Measurements from ENCODE around the gene HLA-DMA. TPM values are rescaled to one million over a fixed set of nuclear protein-coding genes. Genes with fewer than 3 reads are reported as not detected.
"Not testable (repeated sequence)": the region's sequence is repeated elsewhere in the genome, so short reads cannot be mapped to it uniquely, and the experiment has no call there.

The HLA-DMA gene
- total RNA-seq, 1 donor from 2014 or later: 387 TPM

DNA sequence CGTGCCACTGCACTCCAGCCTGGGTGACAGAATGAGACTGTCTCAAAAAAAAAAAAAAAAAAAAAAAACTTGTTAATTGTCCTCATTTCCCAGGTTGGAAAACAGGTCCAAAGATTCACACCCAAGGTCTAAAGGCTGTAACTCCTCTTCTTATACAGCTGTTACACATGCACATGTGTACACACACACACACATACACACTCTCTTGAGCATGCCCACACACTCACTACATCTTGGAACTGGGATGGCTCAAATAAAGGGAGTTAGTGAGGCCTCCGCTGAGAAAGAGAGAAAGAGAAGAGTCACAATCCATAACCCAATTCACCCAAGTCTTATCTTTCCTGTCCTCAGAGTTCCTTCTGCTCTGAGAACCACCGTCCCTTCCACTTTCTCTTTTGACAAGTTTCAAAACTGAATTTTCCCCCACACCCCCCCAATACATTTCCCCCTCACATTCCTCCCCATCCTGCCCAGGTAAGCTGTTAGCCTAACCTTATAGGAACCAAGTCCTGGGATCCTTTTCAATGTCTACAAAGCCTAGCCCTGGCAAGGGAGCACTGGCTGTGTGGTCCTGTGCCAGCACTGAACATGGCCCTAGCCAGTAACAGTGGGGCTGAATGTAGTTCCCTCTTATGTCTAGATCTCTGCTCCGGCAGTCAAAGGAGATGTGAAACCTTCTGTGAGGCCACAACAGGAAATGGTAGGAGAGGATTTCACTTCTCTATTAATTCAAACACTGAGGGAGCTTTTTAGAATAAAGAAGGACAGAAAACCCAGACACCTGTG is 8.8 kb downstream of the HLA-DMA start:
- Mint-ChIP-seq H3K27me3 (no peaks in the 10 kb centered on the region), H3K4me1 (peaks cover 85% of the 10 kb centered on the region), H3K4me3 (peak overlapping the region; percentile 92), H3K9me3 (no peaks in the 10 kb centered on the region), H3K27ac (peak overlapping the region; percentile 99), H3K36me3 (ENCODE audit: low read depth) (peaks cover 34% of the 10 kb centered on the region)
- intact Hi-C loops (cut with micrococcal nuclease): loop anchor here (5.0 kb wide), 2 partner anchors 368 to 752 kb away; partner anchors contain the start of genes GPSM3, PBX2 and TAPBP
- ATAC-seq (ENCODE audit: low read depth) (peak; percentile 58), DNase-seq (peak; percentile 54)
- CTCF ChIA-PET: interaction anchor here (0.7 to 12.7 kb wide), 10 partner anchors 10 to 106 kb away, joined by 3 to 151 read pairs (median 7); partner anchors contain the start of genes BRD2, HLA-DMA and TAP2
- POLR2A ChIA-PET: interaction anchor here (0.5 to 16.1 kb wide), 31 partner anchors 9 to 1283 kb away, joined by 3 to 1150 read pairs (median 6); partner anchors contain the start of genes BRD2, C6orf47, GPSM3 and HLA-DMA
- TF ChIP-seq, protein P1, sequence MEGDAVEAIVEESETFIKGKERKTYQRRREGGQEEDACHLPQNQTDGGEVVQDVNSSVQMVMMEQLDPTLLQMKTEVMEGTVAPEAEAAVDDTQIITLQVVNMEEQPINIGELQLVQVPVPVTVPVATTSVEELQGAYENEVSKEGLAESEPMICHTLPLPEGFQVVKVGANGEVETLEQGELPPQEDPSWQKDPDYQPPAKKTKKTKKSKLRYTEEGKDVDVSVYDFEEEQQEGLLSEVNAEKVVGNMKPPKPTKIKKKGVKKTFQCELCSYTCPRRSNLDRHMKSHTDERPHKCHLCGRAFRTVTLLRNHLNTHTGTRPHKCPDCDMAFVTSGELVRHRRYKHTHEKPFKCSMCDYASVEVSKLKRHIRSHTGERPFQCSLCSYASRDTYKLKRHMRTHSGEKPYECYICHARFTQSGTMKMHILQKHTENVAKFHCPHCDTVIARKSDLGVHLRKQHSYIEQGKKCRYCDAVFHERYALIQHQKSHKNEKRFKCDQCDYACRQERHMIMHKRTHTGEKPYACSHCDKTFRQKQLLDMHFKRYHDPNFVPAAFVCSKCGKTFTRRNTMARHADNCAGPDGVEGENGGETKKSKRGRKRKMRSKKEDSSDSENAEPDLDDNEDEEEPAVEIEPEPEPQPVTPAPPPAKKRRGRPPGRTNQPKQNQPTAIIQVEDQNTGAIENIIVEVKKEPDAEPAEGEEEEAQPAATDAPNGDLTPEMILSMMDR (IDR thresholded peaks at IDR 0.05): no peak

DNA sequence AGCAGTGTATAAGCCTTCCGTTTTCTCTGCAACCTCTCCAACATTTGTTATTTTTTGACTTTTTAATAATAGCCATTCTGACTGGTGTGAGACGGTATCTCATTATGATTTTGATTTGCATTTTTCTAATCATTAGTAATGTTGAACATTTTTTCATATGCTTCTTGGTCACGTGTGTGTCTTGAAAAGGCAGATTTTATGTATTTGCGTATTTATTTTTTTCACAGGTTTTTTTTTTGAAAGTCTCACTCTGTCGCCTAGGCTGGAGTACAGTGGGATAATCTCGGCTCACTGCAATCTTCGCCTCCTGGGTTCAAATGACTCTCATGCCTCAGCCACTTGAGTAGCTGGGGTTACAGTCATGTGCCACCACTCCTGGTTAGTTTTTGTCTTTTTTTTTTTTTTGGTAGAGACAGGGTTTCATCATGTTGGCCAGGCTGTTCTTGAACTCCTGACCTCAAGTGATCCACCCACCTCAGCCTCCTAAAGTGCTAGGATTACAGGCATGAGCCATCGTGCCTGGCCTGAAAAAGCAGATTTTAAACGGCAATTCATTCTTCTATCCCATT is 10.3 kb downstream of the HLA-DMA start:
- Mint-ChIP-seq H3K27ac (peak overlapping the region; percentile 99), H3K4me1 (peaks cover 84% of the 10 kb centered on the region), H3K4me3 (peak overlapping the region; percentile 92), H3K36me3 (ENCODE audit: low read depth) (peaks cover 34% of the 10 kb centered on the region)
- H3K27me3 Mint-ChIP-seq; DNase-seq; H3K9me3 Mint-ChIP-seq; ATAC-seq (ENCODE audit: low read depth): not testable (repeated sequence)
- intact Hi-C loops (cut with micrococcal nuclease): loop anchor here (5.0 kb wide), 2 partner anchors 370 to 750 kb away; partner anchors contain the start of genes GPSM3, PBX2 and TAPBP
- ChIA-PET POLR2A (interaction anchor here (0.6 to 16.1 kb wide), 15 partner anchors 9 to 1369 kb away, joined by 3 to 1150 read pairs (median 9); partner anchors contain the start of genes BRD2, HLA-DMA, HLA-DPB1 and HSD17B8), CTCF (interaction anchor here (0.9 to 12.7 kb wide), 8 partner anchors 9 to 56 kb away, joined by 3 to 151 read pairs (median 8); partner anchors contain the start of genes BRD2 and HLA-DMA)

DNA sequence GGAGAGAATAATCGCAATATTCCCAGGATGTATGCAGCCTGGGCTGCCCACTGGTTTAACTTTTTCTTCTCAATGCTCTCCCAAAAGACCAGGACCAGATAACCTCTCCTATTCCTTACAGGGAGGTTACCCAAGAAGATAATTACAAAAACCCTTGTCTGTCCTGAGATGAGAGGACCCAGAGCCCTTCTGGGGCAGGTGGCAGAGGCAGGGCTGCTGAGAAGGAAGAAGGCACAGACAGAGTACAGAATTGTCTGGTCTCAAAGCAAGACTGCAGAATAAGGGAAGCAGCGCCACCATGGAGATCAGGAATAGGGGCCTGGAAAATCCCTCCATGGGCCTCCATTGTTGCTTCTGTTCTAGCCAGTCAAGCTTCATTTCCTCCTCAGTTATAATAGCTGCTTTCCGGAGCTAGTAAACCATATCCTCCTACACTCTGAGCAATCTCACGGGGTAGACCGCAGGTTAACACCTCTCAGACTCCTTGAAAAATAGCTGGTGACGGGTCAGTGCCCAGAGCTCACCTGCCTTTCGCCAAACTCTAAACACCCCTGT is 11.6 kb downstream of the HLA-DMA start:
- DNase-seq: peak; percentile 56
- Mint-ChIP-seq H3K9me3 (no peaks in the 10 kb centered on the region), H3K4me3 (peak overlapping the region; percentile 98), H3K27me3 (no peaks in the 10 kb centered on the region), H3K36me3 (ENCODE audit: low read depth) (peaks cover 45% of the 10 kb centered on the region), H3K4me1 (peaks cover 84% of the 10 kb centered on the region), H3K27ac (peak overlapping the region; percentile 99)
- ChIA-PET POLR2A (interaction anchor here (0.6 to 16.1 kb wide), 24 partner anchors 8 to 748 kb away, joined by 3 to 1150 read pairs (median 6); partner anchors contain the start of genes BRD2, HLA-DMA, HLA-DPA1 and PSMB9), CTCF (interaction anchor here (1.3 to 12.7 kb wide), 6 partner anchors 8 to 103 kb away, joined by 5 to 151 read pairs (median 22); partner anchors contain the start of genes BRD2, HLA-DMA and TAP2)
- TF ChIP-seq, protein P1 (IDR thresholded peaks at IDR 0.05): no peak
- peak; percentile 43 for ATAC-seq (ENCODE audit: low read depth)
- intact Hi-C loops (cut with micrococcal nuclease): loop anchor here (1.0 to 5.0 kb wide), 7 partner anchors 8 to 749 kb away; partner anchors contain the start of genes BRD2, GPSM3, PBX2 and PSMB8

DNA sequence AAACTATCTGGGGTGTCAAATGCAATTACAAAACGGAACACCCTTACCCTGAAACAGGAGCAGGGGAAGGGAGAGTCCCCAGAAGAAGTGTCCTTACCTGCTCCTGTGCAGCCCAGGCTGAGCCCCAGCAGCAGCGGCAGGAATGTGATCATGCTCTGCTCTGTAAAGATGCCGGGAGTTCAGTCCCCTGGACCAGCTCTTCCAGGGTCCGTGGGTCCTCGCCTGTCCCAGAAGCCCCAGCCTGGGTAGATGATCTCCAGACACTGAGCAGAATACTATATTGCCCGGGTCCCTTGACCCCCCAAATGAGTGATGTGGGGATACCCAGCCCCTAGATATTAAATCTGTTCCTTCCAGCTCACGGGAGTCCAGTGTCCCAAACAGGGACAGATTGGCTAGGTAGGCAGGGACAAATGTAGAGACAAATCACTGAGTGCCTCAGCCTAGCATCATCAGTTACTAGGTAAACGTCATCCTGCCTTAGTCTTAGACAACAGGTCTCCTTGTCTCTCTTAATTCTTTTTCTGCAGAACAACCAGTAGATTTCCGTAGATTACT is 12.2 kb downstream of the HLA-DMA start, which contains the start of gene HLA-DMB:
Gene HLA-DMB (minus strand): TSS at position 373 of the 558 bp plus-strand sequence. CDS start 221 bp downstream, at position 152.
- CTCF ChIA-PET: interaction anchor here (1.3 to 12.7 kb wide), 5 partner anchors 13 to 102 kb away, joined by 6 to 151 read pairs (median 31); partner anchors contain the start of genes BRD2, HLA-DMA and TAP2
- TF ChIP-seq, protein P1 (IDR thresholded peaks at IDR 0.05): no peak
- H3K4me1 Mint-ChIP-seq: peaks cover 85% of the 10 kb centered on the region
- intact Hi-C loops (cut with micrococcal nuclease): loop anchor here (1.0 to 5.0 kb wide), 7 partner anchors 7 to 748 kb away; partner anchors contain the start of genes BRD2, GPSM3, PBX2 and PSMB8
- H3K27me3 Mint-ChIP-seq: no peaks in the 10 kb centered on the region
- H3K27ac Mint-ChIP-seq: peak within 1 kb of the TSS; percentile 99
- DNase-seq: peak; percentile 53
- no peaks in the 10 kb centered on the region for H3K9me3 Mint-ChIP-seq
- H3K4me3 Mint-ChIP-seq: peak within 1 kb of the TSS; percentile 98
- peak; percentile 60 for ATAC-seq (ENCODE audit: low read depth)
- POLR2A ChIA-PET: interaction anchor here (0.6 to 16.1 kb wide), 23 partner anchors 7 to 748 kb away, joined by 3 to 1150 read pairs (median 7); partner anchors contain the start of genes BRD2, HLA-DMA, HLA-DPA1 and PSMB9
- peaks cover 50% of the 10 kb centered on the region for H3K36me3 Mint-ChIP-seq (ENCODE audit: low read depth)
